Endothelial cell of umbilical vein (primary cell): ENCODE measurements around the gene CTNNB1. TPM values are rescaled to one million over a fixed set of nuclear protein-coding genes. Genes with fewer than 3 reads are reported as not detected.

Source experiments
- BruUV-seq: library from RNA; stranded (reverse); fragments of 400-500 nt; replicated peaks from 2 replicates; lab custom pipeline; 2021; lab: Mats Ljungman, UMichigan
- CTCF ChIA-PET: fragments of 300-600, 350-600 bp; sonication (Branson Sonifier 250); formaldehyde crosslinking; loops from one replicate; lab custom pipeline; 2021; ENCODE audit warnings: antibody characterized with exemption, inconsistent platforms; lab: Charles Lee
- POLR2A ChIA-PET: fragments of 300-600, 350-600 bp; sonication (Branson Sonifier 250); formaldehyde crosslinking; loops from one replicate; lab custom pipeline; 2021; ENCODE audit warnings: antibody characterized with exemption, inconsistent platforms; lab: Charles Lee
- DNase-seq: peaks from one replicate; pipeline ENCODE4 v3.0.0-alpha.2; 2011; ENCODE audit warnings: low read depth, low spot score
- FAIRE-seq: peaks from 2 replicates; lab custom pipeline; 2011; peaks lifted over from hg19 to GRCh38; lab: Jason Lieb, UNC
- H2AFZ ChIP-seq: 2 replicates; pipeline ENCODE4 v1.6.0; 2012; ENCODE audit warnings: low read depth, low read length, control low read depth, inconsistent platforms
- H3K27ac ChIP-seq: 2 replicates; pipeline ENCODE4 v1.5.1; 2011; ENCODE audit warnings: low read depth, mild to moderate bottlenecking, control low read depth, low read length, moderate library complexity; ENCODE audit not compliant: insufficient read depth
- H3K27me3 ChIP-seq, 2 experiments: 2 replicates each; pipeline versions ENCODE4 v1.6.0 to v1.6.1; 2011; ENCODE audit warnings: low read length in 2 of 2, mixed read lengths in 1 of 2; ENCODE audit not compliant: control insufficient read depth in 2 of 2, insufficient read depth in 2 of 2
- H3K36me3 ChIP-seq, 2 experiments: 2 replicates in 1 of 2; 3 replicates in 1 of 2; pipeline ENCODE4 v1.5.1; 2011; ENCODE audit warnings: low read length in 2 of 2, mild to moderate bottlenecking in 1 of 2, moderate library complexity in 1 of 2; ENCODE audit not compliant: control insufficient read depth in 2 of 2, insufficient read depth in 2 of 2; ENCODE audit errors: extremely low read depth in 1 of 2
- H3K4me1 ChIP-seq: 3 replicates; pipeline ENCODE4 v1.5.1; 2011; ENCODE audit warnings: mild to moderate bottlenecking, low read length; ENCODE audit not compliant: control insufficient read depth, insufficient read depth; ENCODE audit errors: extremely low read depth
- H3K4me2 ChIP-seq: 2 replicates; pipeline ENCODE4 v1.6.1; 2011; ENCODE audit warnings: low read length, control low read depth, mixed read lengths; ENCODE audit not compliant: insufficient read depth
- H3K4me3 ChIP-seq, 3 experiments: fragments of 200-600 bp in 1 of 3; sonication (generic), shearing (Covaris generic) in 1 of 3; replicated peaks in 1 of 3; 2 replicates each; pipeline ENCODE4 v1.5.1; 2011 to 2016; ENCODE audit warnings: control low read depth in 3 of 3, low read length in 3 of 3, mild to moderate bottlenecking in 2 of 3, inconsistent platforms in 1 of 3, low read depth in 1 of 3, moderate library complexity in 1 of 3; ENCODE audit not compliant: insufficient read depth in 1 of 3
- H3K79me2 ChIP-seq: 2 replicates; pipeline ENCODE4 v1.6.0; 2012; ENCODE audit warnings: low read length, inconsistent platforms; ENCODE audit not compliant: control insufficient read depth, insufficient read depth
- H3K9ac ChIP-seq: replicated peaks from 2 replicates; pipeline ENCODE3; 2011; ENCODE audit warnings: low read length, control low read depth; ENCODE audit not compliant: insufficient read depth; ENCODE audit errors: extremely low read depth
- H3K9me1 ChIP-seq: replicated peaks from 3 replicates; pipeline ENCODE4 v1.6.0; 2011; ENCODE audit warnings: mild to moderate bottlenecking, low read length; ENCODE audit not compliant: control insufficient read depth, insufficient read depth; ENCODE audit errors: extremely low read depth
- H3K9me3 ChIP-seq: replicated peaks from 2 replicates; pipeline ENCODE4 v1.5.1; 2012; ENCODE audit warnings: low read length, inconsistent platforms; ENCODE audit not compliant: control insufficient read depth, insufficient read depth
- H4K20me1 ChIP-seq: replicated peaks from 2 replicates; pipeline ENCODE3; 2011; ENCODE audit warnings: mild to moderate bottlenecking, low read length; ENCODE audit not compliant: control insufficient read depth, insufficient read depth; ENCODE audit errors: extremely low read depth
- CTCF ChIP-seq, 2 donors: IDR thresholded peaks; 1 replicate in 1 of 2; 2 replicates in 1 of 2; pipeline ENCODE4 v1.5.1; 2011; ENCODE audit warnings: low read length in 2 of 2, mild to moderate bottlenecking in 2 of 2, moderate library complexity in 2 of 2, control low read depth in 1 of 2, inconsistent platforms in 1 of 2, low read depth in 1 of 2; ENCODE audit not compliant: insufficient read depth in 1 of 2; ENCODE audit errors: extremely low read depth in 1 of 2
- EZH2 ChIP-seq: IDR thresholded peaks from 2 replicates; pipeline ENCODE4 v1.6.1; 2012; ENCODE audit warnings: borderline replicate concordance, low read depth, mild to moderate bottlenecking, moderate library complexity, low read length, inconsistent platforms; ENCODE audit not compliant: severe bottlenecking
- FOS ChIP-seq: IDR thresholded peaks from 2 replicates; pipeline ENCODE4 v1.6.1; 2011; ENCODE audit warnings: mild to moderate bottlenecking, low read length, moderate library complexity, borderline replicate concordance; ENCODE audit not compliant: insufficient read depth
- MAX ChIP-seq: IDR thresholded peaks from 2 replicates; pipeline ENCODE4 v1.6.1; 2011; ENCODE audit not compliant: insufficient read depth, insufficient read length
- POLR2A ChIP-seq: IDR thresholded peaks from 2 replicates; pipeline ENCODE4 v1.6.1; 2012; ENCODE audit warnings: low read depth, mild to moderate bottlenecking, control low read depth, low read length
- dilution Hi-C: fragments of 300-500 bp; cut with MboI; formaldehyde crosslinking; loops from one replicate; pipeline ENCODE4 v1.15.0; 2019; ENCODE audit warnings: low sequenced_read_pairs; ENCODE audit not compliant: extremely low pct_ligation_motif_present
- intact Hi-C: fragments of 100-400 bp; cut with micrococcal nuclease; formaldehyde crosslinking; loops from one replicate; pipeline ENCODE4 v1.10.0; 2022
- polyA plus RNA-seq, 4 experiments: library from polyadenylated mRNA; depleted of rRNA in 3 of 4; stranded (reverse) in 3 of 4; unstranded in 1 of 4; fragments of >200 nt; gene quantifications; 2 replicates each; pipeline versions ENCODE4 v1.2.1 to v1.2.3, GENCODE V29; 2011 to 2012; ENCODE audit warnings: missing spikeins in 1 of 4
- total RNA-seq: library from RNA; stranded (reverse); gene quantifications from 2 replicates; pipeline ENCODE4 v1.2.3, GENCODE V29; 2021

CTNNB1 gene
- total and polyA plus RNA-seq, 2 donors (not counting 3 experiments of a cell fraction or from before 2014, with no cell fraction given) = 513 to 906 TPM

GRCh38 chr3:41241161-41241560, 41.9 kb downstream of the CTNNB1 start:
- FAIRE-seq (no peak), DNase-seq (no peak)
- BruUV-seq = no TSS peak
- Histone ChIP-seq H3K9me1 (no peaks in the 10 kb centered on the region), H3K9me3 (no peaks in the 10 kb centered on the region), H3K4me2 (no peak overlapping the region), H3K79me2 (no peaks in the 10 kb centered on the region), H2AFZ (no peak overlapping the region), H3K9ac (no peak overlapping the region), H3K4me1 (no peaks in the 10 kb centered on the region), H3K27me3 (no peaks in the 10 kb centered on the region), H3K36me3 (peaks cover 27 to 30% of the 10 kb centered on the region in 2 experiments), H3K27ac (no peak overlapping the region), H4K20me1 (no peaks in the 10 kb centered on the region), H3K4me3 (no peak overlapping the region)
- ChIA-PET CTCF (interaction anchor here (1.8 to 2.1 kb wide), 2 partner anchors 22 to 661 kb away, joined by 5 read pairs; no protein-coding TSS in a partner anchor), POLR2A (no interaction called here)
- TF ChIP-seq MAX (no peak), EZH2 (no peak), POLR2A (no peak), FOS (no peak), CTCF (IDR thresholded peaks at IDR 0.05; ENCODE audit: extremely low read depth in 1 of 2, insufficient read depth in 1 of 2, low read depth in 1 of 2, low read length in 2 of 2) (no peak)
- dilution Hi-C loops = no loop called here
- intact Hi-C loops = loop anchor here (5.0 kb wide), 1 partner anchor 319 kb away; no protein-coding TSS in a partner anchor
